Measurements from ENCODE around the gene FAM81B. TPM values are rescaled to one million over a fixed set of nuclear protein-coding genes. Genes with fewer than 3 reads are reported as not detected.
"Not testable (repeated sequence)": the region's sequence is repeated elsewhere in the genome, so short reads cannot be mapped to it uniquely, and the experiment has no call there.

The FAM81B gene
- total RNA-seq, 2 donors from 2014 or later, result 1.3 TPM; not detected in 1

DNA sequence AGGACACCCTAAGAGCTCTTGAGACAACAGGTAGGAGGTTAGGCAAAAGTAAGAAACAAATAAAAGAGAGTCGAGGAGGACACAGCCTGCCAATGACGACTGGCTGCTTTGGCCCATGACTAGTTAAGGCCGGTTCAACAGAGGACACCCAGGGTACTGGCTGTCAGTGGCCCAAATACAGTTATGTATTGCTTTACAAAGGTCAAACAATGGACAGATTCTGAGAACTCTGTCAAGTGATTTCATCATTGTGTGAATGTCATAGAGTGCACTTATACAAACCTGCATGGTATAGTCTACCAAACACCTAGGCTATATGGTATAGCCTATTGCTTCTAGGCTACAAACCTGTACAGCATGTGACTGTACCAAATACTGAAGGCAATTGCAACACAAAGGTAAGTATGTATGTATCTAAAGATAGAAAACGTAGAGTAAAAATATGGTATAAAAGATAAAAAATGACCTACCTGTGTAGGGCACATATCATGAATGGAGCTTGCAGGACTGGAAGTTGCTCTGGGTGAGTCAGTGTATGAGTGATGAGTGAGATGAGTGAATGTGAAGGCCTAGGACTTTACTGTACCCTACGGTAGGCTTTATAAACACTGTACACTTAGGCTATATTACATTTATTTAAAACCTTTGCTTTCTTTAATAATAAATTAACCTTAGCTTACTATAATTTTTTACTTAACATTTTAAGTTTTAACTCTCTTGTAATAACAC lies 6.5 kb upstream of the FAM81B start:
- intact Hi-C loops (cut with DNase I), result no loop called here
- H3K27ac ChIP-seq, result no peak overlapping the region
- 60 to 72% methylated on average over 5 of the region's 5 CpGs for WGBS, 2 donors
- ATAC-seq, result no peak
- DNase-seq, result no peak
- H3K27me3 ChIP-seq, result no peaks in the 10 kb centered on the region
- H3K36me3 ChIP-seq (replicated peaks in 1 of 2; ENCODE audit: insufficient read depth in 1 of 2, low read depth in 2 of 2), result no peaks in the 10 kb centered on the region
- no peak overlapping the region for H3K4me3 ChIP-seq
- H3K9me3 ChIP-seq, result no peaks in the 10 kb centered on the region
- no peaks in the 10 kb centered on the region for H3K4me1 ChIP-seq
- no peak for TF ChIP-seq POLR2A (IDR thresholded peaks at IDR 0.05)
- TF ChIP-seq, protein P1, sequence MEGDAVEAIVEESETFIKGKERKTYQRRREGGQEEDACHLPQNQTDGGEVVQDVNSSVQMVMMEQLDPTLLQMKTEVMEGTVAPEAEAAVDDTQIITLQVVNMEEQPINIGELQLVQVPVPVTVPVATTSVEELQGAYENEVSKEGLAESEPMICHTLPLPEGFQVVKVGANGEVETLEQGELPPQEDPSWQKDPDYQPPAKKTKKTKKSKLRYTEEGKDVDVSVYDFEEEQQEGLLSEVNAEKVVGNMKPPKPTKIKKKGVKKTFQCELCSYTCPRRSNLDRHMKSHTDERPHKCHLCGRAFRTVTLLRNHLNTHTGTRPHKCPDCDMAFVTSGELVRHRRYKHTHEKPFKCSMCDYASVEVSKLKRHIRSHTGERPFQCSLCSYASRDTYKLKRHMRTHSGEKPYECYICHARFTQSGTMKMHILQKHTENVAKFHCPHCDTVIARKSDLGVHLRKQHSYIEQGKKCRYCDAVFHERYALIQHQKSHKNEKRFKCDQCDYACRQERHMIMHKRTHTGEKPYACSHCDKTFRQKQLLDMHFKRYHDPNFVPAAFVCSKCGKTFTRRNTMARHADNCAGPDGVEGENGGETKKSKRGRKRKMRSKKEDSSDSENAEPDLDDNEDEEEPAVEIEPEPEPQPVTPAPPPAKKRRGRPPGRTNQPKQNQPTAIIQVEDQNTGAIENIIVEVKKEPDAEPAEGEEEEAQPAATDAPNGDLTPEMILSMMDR (IDR thresholded peaks at IDR 0.05), result no peak

DNA sequence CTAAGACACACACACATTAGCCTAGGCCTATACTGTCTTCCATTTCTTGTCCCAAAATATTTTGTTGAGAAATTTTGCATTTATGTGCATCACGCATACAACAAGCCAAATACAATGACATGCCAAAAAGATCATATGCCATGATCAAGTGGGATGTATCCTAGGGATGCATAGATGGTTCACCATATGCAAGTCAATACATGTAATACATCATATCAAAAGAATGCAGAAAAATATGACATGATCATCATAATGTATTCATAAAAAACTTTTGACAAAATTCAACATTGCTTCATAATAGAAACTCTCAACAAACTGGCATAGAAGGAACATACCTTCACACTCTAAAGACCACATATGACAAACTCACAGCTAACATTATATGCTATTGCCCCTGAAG lies 5.8 kb upstream of the FAM81B start:
- no peak for DNase-seq
- intact Hi-C loops (cut with DNase I), result no loop called here
- no peaks in the 10 kb centered on the region for H3K27me3 ChIP-seq

GRCh38 chr5:95391965-95392364 lies 799 bp downstream of the FAM81B start:
- DNase-seq; H3K27me3 ChIP-seq; H3K27ac ChIP-seq; H3K4me3 ChIP-seq; ATAC-seq; H3K36me3 ChIP-seq (replicated peaks in 1 of 2; ENCODE audit: insufficient read depth in 1 of 2, low read depth in 2 of 2); H3K9me3 ChIP-seq; intact Hi-C loops (cut with DNase I); H3K4me1 ChIP-seq: not testable (repeated sequence)
- WGBS, 2 donors, result 83 to 89% methylated on average over 3 of the region's 3 CpGs

More for the DNA sequence above, 5.8 kb upstream of the FAM81B start:
- no peak overlapping the region for H3K4me3 ChIP-seq
- H3K9me3 ChIP-seq, result no peaks in the 10 kb centered on the region
- no peak overlapping the region for H3K27ac ChIP-seq
- H3K36me3 ChIP-seq (replicated peaks in 1 of 2; ENCODE audit: insufficient read depth in 1 of 2, low read depth in 2 of 2), result no peaks in the 10 kb centered on the region
- no peaks in the 10 kb centered on the region for H3K4me1 ChIP-seq
- WGBS, 2 donors, result 91 to 93% methylated on average over 1 of the region's 1 CpG
- TF ChIP-seq, protein P1 (IDR thresholded peaks at IDR 0.05), result no peak
- no peak for TF ChIP-seq POLR2A (IDR thresholded peaks at IDR 0.05)
- ATAC-seq, result no peak

GRCh38 chr5:95392593-95393182 lies 1.5 kb downstream of the FAM81B start:
- DNase-seq (peak; percentile 21 to 41 (median 38)), ATAC-seq (peak; percentile 94)
- Histone ChIP-seq H3K36me3 (replicated peaks in 1 of 2; ENCODE audit: insufficient read depth in 1 of 2, low read depth in 2 of 2) (no peaks in the 10 kb centered on the region), H3K4me1 (peaks cover 6% of the 10 kb centered on the region), H3K4me3 (no peak overlapping the region), H3K9me3 (no peaks in the 10 kb centered on the region), H3K27me3 (no peaks in the 10 kb centered on the region), H3K27ac (no peak overlapping the region)
- no peak for TF ChIP-seq POLR2A (IDR thresholded peaks at IDR 0.05)
- TF ChIP-seq, protein P1 (IDR thresholded peaks at IDR 0.05), result no peak
- 0% methylated on average over 1 of the region's 1 CpG for WGBS, 2 donors
- intact Hi-C loops (cut with DNase I), result no loop called here

DNA sequence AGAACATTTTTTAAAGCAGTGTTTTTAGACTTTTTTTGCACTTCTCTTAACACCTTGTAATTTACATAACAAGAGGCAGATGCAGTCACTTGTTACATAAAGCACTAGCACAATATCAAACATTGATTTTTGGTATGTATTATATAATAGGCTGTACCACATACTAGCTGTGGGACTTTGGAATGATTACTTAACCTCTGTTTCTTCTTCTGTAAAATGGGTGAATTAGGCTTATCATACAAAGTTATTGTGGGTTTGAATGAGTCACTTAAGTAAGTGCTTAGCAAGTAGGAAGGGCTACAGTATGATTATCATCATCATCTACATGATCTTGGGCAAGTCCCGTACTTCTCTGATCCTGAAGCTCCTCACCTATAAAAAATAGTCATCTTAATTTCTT lies 2.1 kb downstream of the FAM81B start:
- Histone ChIP-seq H3K4me3 (no peak overlapping the region), H3K9me3 (no peaks in the 10 kb centered on the region), H3K27ac (no peak overlapping the region), H3K36me3 (replicated peaks in 1 of 2; ENCODE audit: insufficient read depth in 1 of 2, low read depth in 2 of 2) (no peaks in the 10 kb centered on the region), H3K27me3 (no peaks in the 10 kb centered on the region), H3K4me1 (peaks cover 6% of the 10 kb centered on the region)
- WGBS, 2 donors, result 65% methylated on average over 1 of the region's 1 CpG
- TF ChIP-seq POLR2A (IDR thresholded peaks at IDR 0.05), result no peak
- TF ChIP-seq, protein P1 (IDR thresholded peaks at IDR 0.05), result no peak
- ATAC-seq, result no peak
- no peak for DNase-seq
- intact Hi-C loops (cut with DNase I), result no loop called here
